HEK293T (cell line): Measurements from ENCODE around the gene RNU1-3.
"Not testable (repeated sequence)": the region's sequence is repeated elsewhere in the genome, so short reads cannot be mapped to it uniquely, and the experiment has no call there.

Experiments used
- CTCF ChIA-PET: fragments of 350-600 bp; formaldehyde crosslinking; extraction: SDS; loops from one replicate; lab custom pipeline; 2021; ENCODE audit warnings: antibody characterized with exemption, inconsistent platforms; lab: Yijun Ruan, JAX
- POLR2A ChIA-PET: fragments of 350-600 bp; formaldehyde crosslinking; extraction: SDS; loops from one replicate; lab custom pipeline; 2020; ENCODE audit warnings: antibody characterized with exemption, inconsistent platforms; lab: Yijun Ruan, JAX
- DNase-seq: peaks from one replicate; pipeline ENCODE4 v3.0.0; 2012; ENCODE audit warnings: mixed read lengths; ENCODE audit errors: extremely low spot score
- ARNT ChIP-seq: fragments of 450-650 bp; IDR thresholded peaks from 2 replicates; pipeline ENCODE4 v1.6.1; 2017; ENCODE audit warnings: mild to moderate bottlenecking
- BHLHE40 ChIP-seq: fragments of 450-650 bp; IDR thresholded peaks from 2 replicates; pipeline ENCODE4 v1.6.1; 2016; ENCODE audit warnings: mild to moderate bottlenecking, moderate library complexity, borderline replicate concordance
- CTBP1 ChIP-seq: fragments of 450-650 bp; IDR thresholded peaks from 2 replicates; pipeline ENCODE4 v1.6.1; 2016; ENCODE audit warnings: borderline replicate concordance
- ELF4 ChIP-seq: fragments of 450-650 bp; IDR thresholded peaks from 2 replicates; pipeline ENCODE4 v1.6.1; 2017; ENCODE audit warnings: antibody characterized with exemption
- FOXA1 ChIP-seq: fragments of 450-650 bp; IDR thresholded peaks from 2 replicates; pipeline ENCODE4 v1.6.1; 2016; ENCODE audit warnings: mild to moderate bottlenecking
- FOXK2 ChIP-seq: fragments of 450-650 bp; IDR thresholded peaks from 2 replicates; pipeline ENCODE4 v1.6.1; 2016; ENCODE audit warnings: mild to moderate bottlenecking
- FOXM1 ChIP-seq: fragments of 450-650 bp; IDR thresholded peaks from 2 replicates; pipeline ENCODE4 v1.6.1; 2017; ENCODE audit warnings: mild to moderate bottlenecking, borderline replicate concordance
- HDGF ChIP-seq: fragments of 450-650 bp; IDR thresholded peaks from 2 replicates; pipeline ENCODE4 v1.6.1; 2017; ENCODE audit warnings: antibody characterized with exemption, borderline replicate concordance
- L3MBTL2 ChIP-seq: fragments of 450-650 bp; conservative IDR thresholded peaks from 2 replicates; pipeline ENCODE4 v1.6.1; 2016; ENCODE audit warnings: mild to moderate bottlenecking
- LEF1 ChIP-seq: fragments of 450-650 bp; IDR thresholded peaks from 2 replicates; pipeline ENCODE4 v1.6.1; 2017; ENCODE audit warnings: mild to moderate bottlenecking, borderline replicate concordance
- NFRKB ChIP-seq: fragments of 450-650 bp; IDR thresholded peaks from 2 replicates; pipeline ENCODE4 v1.6.1; 2016; ENCODE audit warnings: mild to moderate bottlenecking, moderate library complexity
- PKNOX1 ChIP-seq: fragments of 450-650 bp; IDR thresholded peaks from 2 replicates; pipeline ENCODE4 v1.6.1; 2016
- SP1 ChIP-seq: fragments of 450-650 bp; IDR thresholded peaks from 2 replicates; pipeline ENCODE4 v1.6.1; 2017
- SUZ12 ChIP-seq: fragments of 450-650 bp; IDR thresholded peaks from 2 replicates; pipeline ENCODE4 v1.6.1; 2016; ENCODE audit warnings: mild to moderate bottlenecking
- TARDBP ChIP-seq: fragments of 450-650 bp; IDR thresholded peaks from 2 replicates; pipeline ENCODE4 v1.6.1; 2016
- ZNF384 ChIP-seq: fragments of 450-650 bp; IDR thresholded peaks from 2 replicates; pipeline ENCODE4 v1.6.1; 2016

The RNU1-3 gene

GRCh38 chr1:16633540-16634282 is 33.0 kb downstream of the RNU1-3 start:
- POLR2A ChIA-PET, DNase-seq: not testable (repeated sequence)
- CTCF ChIA-PET, result interaction anchor here (1.0 kb wide), 1 partner anchor 9 kb away, joined by 4 read pairs; no protein-coding TSS in a partner anchor

GRCh38 chr1:16632044-16632850 is 34.5 kb downstream of the RNU1-3 start:
- DNase-seq, CTCF ChIA-PET, POLR2A ChIA-PET: not testable (repeated sequence)

- DNase-seq, result no peak
- ChIA-PET POLR2A (interaction anchor here (1.0 kb wide), 1 partner anchor 19 kb away, joined by 4 read pairs; no protein-coding TSS in a partner anchor), CTCF (interaction anchor here (0.8 kb wide), 1 partner anchor 11 kb away, joined by 3 read pairs; no protein-coding TSS in a partner anchor)
- TF ChIP-seq CTBP1 (no peak), FOXK2 (no peak), PKNOX1 (no peak), FOXM1 (no peak), LEF1 (no peak), BHLHE40 (no peak), HDGF (no peak), ZNF384 (no peak), TARDBP (no peak), NFRKB (no peak), L3MBTL2 (no peak), SP1 (no peak), ARNT (no peak), ELF4 (no peak), SUZ12 (no peak), FOXA1 (no peak)
Measured at GRCh38 chr1:16631248-16632043, 35.3 kb downstream of the RNU1-3 start.

GRCh38 chr1:16630661-16631247 is 36.0 kb downstream of the RNU1-3 start:
- DNase-seq, result no peak

GRCh38 chr1:16629916-16630530 is 36.7 kb downstream of the RNU1-3 start:
- DNase-seq, POLR2A ChIA-PET, CTCF ChIA-PET: not testable (repeated sequence)

More at GRCh38 chr1:16630661-16631247, 36.0 kb downstream of the RNU1-3 start:
- CTCF ChIA-PET, result interaction anchor here (0.8 kb wide), 1 partner anchor 10 kb away, joined by 3 read pairs; no protein-coding TSS in a partner anchor
- no peak for TF ChIP-seq ZNF384
- TF ChIP-seq L3MBTL2, result no peak
- no peak for TF ChIP-seq FOXM1
- TF ChIP-seq ELF4, result no peak
- TF ChIP-seq PKNOX1, result no peak
- TF ChIP-seq HDGF, result no peak
- POLR2A ChIA-PET, result interaction anchor here (1.0 kb wide), 1 partner anchor 18 kb away, joined by 4 read pairs; no protein-coding TSS in a partner anchor

- DNase-seq, result no peak
- ChIA-PET CTCF (no interaction called here), POLR2A (no interaction called here)
- no peak for TF ChIP-seq SUZ12
- TF ChIP-seq ZNF384, result no peak
- TF ChIP-seq ELF4, result no peak
- no peak for TF ChIP-seq FOXK2
- TF ChIP-seq HDGF, result no peak
- no peak for TF ChIP-seq CTBP1
- TF ChIP-seq FOXM1, result no peak
- TF ChIP-seq TARDBP, result no peak
- TF ChIP-seq PKNOX1, result no peak
Measured at GRCh38 chr1:16628361-16629111, 38.2 kb downstream of the RNU1-3 start.

GRCh38 chr1:16626409-16626983 is 40.3 kb downstream of the RNU1-3 start:
- CTCF ChIA-PET, result interaction anchor here (0.7 kb wide), 1 partner anchor 101 kb away, joined by 3 read pairs; no protein-coding TSS in a partner anchor
- POLR2A ChIA-PET, result interaction anchor here (0.9 kb wide), 1 partner anchor 14 kb away, joined by 4 read pairs; no protein-coding TSS in a partner anchor
- not testable (repeated sequence) for DNase-seq
